ENCODE measurements around the gene KRTAP16-1.

Gene KRTAP16-1

DNA sequence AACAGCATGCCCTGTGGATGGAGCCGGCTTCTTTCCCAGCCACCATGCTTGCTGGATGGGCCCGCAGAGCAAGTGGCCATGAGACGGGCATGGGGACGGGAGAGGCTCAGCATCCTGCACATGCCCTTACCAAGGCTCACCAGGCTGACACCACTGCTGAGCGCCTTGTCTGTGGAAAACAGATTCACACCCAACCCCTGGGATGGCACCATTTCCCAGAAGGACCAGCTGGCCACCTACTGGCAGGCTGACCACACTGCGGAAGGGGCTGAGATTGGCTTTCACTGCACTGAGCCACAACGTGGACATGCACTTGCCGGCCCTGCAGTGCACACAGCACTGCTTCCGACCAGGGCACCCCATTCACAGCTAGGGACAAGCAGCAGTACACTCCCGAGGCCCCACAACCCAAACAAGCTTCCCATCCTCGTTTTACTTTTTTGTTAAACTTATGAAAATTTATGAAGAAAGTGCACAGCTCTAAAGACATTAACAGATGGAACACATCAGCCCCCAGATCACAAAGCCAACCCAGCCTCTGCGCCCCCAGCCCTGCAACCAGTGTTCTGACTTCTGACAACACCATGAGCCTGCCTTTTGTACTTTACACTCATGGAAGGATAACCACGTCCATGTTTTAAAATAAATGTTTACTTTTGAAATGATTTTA is 20.3 kb upstream of the KRTAP16-1 start:
- DNase-seq (ENCODE audit: low spot score) = no peak

DNA sequence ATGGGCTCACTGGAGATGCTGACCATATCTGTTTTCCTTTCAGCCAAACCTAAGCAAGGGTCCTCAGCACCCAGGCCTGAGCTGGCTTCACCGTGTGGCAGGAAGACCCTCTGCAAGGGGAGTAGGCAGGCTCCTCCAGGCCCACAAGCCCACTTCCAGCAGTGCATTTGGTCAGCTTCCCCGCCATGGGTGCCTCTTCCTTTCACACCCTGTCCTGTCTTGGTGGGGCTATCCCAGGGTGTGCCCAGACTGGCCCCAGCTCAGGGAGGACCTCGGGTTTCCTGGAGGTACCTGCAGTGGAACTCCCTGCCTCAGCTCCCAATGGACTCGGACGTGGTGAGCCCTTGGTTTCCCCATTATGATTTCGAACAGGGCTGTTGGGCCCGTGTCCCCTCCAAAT is 19.1 kb upstream of the KRTAP16-1 start:
- no peak for DNase-seq (ENCODE audit: low spot score)

DNA sequence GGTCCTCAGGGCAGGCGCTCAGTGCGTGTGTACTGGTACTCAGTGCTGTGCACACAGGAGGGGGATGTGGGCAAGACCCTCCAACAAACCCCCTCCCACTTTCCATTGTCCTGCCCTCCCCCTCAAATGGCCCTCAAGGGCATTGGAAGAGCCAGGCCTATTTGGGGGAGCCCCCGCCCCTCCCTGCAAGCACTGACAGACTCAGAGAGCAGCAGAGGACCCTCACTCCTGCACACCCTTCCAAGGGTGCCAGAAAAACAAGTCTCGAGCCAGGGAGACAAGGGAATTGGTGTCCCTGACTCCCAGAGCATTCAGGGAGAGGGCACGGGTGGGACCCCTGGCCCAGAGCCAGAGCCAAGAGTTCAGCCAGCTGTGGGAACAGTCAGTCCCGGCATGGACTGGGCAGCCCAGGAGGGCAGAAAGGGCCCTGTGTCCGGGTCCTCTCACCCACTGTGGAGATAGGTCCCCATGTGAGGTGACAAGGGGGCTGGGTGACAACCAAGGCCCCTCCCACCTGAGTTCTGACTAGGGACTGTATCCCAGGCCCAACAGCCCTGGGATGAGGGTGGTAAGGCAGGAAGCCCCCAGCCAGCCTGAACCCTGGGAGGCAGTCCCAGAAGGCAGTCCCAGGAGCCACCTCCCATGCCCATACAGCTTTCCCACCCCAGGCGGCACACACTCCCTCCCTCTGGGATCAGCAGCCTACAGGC is 18.5 kb upstream of the KRTAP16-1 start:
- DNase-seq (ENCODE audit: low spot score) = no peak

DNA sequence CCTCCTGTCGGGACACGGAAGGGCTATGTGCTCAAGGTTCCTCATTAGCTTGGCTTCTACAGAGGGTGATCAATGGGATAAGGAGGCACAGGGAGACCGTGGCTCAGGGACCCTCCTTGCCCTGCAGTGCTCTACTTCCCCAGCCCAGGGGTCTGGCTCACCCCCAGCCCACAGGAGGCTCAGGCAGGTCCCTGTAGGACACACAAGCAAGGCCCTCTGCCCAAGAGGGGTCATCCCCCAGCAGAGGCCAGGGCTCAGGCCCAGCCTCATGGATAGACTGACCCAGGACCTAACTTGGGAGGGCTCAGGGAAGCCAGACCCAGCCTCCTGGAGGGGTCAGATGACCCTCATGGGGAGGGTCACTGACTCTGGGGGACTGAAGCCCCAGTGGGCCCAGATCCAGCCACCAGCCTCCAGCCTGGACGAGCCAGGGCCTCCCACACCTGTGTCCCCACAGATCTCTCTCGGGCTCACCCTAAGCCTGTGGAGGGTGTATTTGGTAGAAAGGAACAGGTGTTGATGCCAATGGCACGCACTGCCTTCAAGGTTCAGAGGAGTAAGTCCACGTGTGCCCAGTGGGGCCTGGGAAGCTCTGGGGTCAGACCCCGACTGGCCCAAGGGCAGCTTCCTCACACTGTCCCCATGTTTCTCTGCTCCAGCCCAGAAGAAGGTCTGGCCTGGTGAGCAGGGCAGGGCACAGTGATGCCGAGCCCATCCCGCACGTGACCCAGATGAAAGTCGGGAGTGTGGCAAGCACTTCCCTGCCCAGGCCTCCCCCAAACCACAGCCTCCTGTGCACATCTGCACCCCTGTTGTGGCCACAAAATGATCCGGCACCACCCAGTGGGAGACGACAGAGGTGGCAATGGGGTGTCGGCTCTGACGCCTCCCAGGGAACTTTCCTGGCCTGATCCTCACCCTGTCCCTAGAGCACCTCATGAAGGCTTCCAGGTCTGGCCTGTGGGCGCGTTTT is 17.4 kb upstream of the KRTAP16-1 start:
- DNase-seq (ENCODE audit: low spot score) = no peak

DNA sequence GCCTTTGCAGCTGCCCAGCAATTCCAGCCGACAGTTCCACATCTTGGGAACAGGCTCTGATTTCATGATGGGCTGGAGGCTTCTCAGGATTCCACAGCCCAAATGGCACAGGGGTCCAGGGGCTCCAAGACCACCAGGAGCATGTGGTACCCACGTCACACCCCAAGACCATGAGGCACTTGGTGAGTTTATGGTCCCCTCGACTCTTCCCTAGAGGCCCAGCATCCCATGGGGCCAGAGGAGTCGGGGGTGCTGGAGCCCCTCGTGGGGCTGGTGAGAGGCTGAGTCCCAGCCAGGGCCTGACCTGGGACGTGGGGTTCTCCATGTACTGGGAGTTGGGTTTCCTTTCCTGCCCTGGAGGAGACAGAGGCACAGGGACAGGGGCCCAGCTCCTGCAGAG is 16.5 kb upstream of the KRTAP16-1 start:
- no peak for DNase-seq (ENCODE audit: low spot score)

DNA sequence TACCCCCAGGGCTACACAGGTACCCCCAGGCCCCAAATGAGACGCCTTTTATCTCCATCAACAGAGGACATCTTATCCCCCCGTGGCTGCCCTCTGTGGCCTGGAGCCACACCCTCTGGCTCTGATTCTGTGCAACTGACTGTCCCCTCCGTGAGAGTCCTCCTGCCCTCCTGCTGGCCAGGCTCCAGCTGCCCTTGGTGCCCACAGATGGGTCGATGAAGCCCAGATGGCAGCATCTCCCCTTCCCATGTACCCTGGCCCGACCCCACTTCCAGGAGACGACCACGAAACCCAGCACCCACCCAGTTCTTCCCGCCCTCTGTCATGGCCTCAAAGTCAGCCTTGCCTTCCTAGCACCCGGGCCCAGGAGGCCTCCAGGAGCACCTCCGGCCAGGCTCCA is 16.0 kb upstream of the KRTAP16-1 start:
- no peak for DNase-seq (ENCODE audit: low spot score)

DNA sequence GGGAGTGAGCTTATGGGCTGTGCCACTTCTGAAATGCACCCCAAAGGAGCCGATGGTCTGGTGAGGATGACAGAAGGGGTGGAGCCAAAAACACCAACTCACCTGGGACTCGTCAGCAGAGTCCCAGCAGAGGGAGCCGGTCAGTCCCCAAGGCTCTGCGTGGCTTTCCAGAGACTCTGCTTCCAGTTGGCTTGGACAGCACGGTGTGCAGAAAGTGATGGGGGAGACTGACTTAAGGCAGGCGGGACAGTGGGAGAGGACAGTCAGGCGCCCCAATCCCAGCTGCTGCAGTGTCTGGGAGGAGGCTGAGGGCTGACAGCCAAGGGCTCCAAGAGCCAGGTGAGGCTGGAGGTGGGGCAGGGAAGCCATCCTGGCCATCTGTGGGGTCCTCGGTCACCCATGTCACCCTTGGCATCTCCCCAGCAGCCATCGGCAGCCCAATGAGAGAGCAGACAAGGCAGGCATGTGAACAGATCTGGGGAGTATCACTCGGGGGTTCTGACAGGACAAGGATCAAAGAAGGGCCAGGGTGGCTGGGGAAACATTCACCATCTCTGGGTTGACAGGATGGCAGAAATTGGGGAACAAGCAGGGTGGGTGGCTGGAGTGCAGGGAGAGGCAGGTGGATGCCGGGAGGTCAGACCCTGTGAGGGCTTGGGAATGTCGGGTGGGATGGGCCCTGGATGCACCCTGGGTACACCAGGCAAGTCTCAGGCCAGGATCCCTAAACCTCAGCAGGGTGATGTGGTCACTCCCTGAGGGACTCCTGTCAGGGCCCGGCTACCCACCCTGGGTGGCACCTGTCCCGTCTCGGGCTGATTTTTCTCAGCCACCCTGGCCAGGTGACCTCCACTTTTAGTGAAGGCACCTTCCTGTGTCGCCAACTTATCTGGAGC is 15.3 kb upstream of the KRTAP16-1 start:
- no peak for DNase-seq (ENCODE audit: low spot score)

DNA sequence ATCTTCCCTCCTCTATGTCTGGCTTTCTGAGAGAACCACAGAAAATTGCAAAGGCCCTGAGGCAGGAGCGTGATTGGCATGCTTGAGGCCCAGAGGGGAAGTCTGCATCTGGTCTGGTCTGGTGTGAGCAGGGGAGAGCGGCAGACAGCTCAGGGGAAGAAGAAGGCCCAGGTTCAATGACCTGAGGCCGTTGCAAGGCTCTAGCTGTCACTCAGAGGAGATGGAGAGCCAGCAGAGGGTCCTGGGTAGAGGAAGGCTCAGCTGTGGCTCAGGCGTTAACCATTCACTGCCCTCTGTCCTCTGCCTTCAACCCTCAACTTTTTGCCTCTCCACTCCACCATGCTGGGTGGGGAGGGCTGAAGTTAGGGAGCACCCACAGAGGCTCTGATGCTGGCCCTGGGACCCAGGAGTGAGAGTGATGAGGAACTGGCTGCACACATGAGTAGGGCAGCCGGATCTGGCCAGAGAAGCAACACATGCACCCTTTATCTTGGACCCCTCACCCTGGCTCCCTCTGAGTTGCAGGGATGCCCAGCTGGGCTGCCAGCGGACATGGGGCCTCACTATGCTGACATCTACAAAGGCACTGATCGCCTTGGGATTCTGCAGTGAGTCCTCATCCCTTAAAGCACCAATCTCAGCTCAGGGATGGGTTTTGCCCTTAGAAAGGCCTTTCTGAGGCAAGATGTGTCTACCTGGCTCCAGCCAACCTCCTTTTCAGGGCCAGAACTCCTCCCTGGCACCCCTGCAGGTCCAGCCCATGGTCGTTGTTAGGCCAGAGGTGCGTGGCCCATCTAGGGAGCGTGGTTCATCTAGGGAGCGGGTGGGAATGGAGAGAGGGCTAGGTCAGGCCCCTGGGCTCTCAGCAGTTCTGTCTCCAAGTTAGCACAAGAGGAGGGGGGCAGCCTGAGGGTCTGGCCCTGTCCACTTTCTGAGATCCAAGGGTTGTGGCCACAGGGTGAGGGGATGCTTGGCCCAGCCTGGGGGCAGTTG is 14.1 kb upstream of the KRTAP16-1 start:
- no peak for DNase-seq (ENCODE audit: low spot score)

DNA sequence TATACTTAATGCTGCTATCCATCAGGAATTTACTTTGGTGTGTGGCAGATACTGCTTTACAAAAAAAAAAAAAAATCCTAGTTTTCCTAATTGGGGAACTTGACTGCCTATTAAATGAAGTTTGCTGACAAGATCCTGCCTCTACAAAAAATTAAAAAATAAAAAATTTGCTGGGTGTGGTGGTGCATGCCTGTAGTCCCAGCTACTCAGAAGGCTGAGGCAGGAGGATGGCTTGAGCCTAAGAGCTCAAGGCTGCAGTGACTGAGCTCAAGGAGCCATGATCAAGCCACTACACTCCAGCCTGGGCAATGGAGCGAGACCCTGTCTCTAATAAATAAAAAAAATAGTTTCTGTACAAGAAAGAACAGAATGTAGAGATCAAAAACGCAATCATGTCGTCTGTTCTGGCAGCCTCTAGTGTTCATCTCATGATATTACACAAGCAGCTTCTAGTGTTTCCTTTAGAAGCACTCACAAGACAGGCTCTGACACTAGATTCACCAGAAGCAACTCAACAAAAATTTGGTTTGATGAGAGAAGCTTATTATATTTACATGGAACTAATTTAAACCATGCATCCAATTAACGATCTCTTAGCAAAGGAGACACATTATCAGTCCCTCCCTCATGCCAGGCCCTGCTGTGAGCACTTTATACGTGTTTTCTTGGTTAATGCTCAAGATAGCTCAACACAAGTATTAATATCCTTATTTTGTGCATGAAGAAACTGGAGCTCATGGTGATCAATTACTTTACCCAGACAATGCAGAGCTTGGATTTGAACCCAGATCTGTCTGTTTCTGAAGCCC is 13.2 kb upstream of the KRTAP16-1 start:
- no peak for DNase-seq (ENCODE audit: low spot score)

DNA sequence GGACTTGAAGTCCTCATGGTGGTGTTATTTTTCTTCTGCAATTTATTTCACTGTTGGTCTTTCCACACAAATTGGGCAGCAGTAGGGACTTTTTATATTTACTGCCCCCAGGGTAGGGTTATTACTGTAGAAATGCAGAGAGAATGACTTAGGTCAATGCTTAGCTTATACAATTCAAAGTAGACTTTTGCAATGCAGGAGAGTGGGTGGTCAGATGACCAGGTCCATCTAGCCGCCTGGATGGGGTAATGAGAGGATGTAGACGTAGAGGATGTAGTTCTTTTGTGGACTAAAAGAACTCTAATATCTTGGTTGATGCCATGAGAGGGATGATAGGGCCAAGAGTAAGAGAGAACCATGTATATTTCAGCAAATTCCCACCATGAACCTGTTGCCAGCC is 9.1 kb upstream of the KRTAP16-1 start:
- DNase-seq (ENCODE audit: low spot score) = no peak

DNA sequence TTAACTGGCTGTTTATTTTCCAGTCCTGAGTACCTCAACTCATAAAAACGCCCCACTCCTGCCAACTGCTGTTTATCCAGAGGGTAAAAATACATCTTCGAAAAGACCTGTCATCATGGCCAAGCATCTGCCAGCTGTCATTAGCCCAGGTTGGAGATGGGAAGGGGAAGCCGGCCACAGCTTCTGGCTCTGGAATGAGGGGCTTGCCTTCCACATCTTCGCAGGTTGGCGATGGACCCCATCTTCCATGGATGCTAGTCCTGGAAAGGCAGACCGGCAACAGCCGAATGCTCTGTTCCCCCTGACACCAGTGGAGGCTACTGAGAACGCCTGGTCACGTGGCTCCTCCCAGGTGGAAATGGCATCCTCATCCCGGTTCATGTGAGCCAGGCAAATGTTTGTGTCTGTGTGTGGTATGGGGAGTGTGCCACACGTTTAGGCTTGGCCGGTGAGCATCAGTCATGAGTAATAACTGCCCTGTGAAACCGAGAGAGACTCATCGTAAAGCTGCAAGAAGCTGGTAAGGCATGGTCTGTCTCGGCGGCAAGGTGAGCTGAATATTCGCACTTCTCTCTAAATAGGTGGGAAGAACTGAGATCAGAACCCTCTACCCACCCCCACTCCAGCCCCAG is 6.8 kb upstream of the KRTAP16-1 start:
- DNase-seq (ENCODE audit: low spot score) = no peak

DNA sequence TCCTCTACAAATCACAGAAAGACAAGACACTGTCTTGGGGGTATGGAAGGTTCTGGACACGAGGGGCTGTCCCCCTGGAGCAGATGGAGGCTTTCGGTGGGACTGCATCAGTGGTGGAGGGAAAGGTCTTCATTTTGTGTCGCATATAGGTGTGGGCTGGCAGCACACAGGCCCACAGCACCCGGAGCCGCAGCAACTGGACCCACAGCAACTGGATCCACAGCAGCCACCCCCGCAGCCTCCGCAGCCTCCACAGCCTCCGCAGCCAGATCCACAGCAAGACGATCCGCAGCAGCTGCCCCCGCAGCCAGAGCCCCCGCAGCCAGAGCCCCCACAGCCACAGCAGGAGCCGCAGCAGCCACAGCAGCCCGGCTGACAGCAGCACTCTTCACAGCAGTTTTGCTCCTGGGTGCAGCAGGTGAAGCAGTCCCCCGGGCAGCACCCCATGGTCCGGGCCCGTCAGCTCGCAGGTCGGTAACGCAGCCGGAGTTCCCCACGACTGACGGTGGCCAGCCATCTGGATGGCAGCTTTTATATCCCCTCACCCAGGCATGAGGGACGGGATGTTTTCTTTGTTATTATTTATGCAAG is 6.2 kb upstream of the KRTAP16-1 start, which contains the start of gene KRTAP17-1:
KRTAP17-1 (minus strand) TSS at position 507 of the 591 bp plus-strand sequence; CDS start at position 447, 60 bp downstream.
- no peak for DNase-seq (ENCODE audit: low spot score)

DNA sequence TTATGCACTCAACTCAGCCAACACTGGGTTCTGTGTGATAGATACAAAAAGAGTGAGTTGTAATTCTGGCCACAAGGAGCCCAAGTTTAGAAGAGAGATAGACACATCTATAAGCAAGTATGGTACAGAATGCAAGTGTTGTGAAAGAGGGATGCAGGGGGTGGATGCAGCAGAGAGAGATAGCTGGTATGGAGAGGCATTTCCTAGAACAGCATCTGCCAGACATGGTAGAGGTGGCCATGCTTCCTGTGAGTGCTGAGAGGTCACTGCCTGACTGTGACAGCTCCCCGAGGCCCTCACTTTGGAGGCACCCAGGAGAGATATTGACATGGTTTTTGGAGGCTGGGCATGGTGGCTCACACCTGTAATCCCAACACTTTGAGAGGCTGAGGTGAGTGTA is 2.0 kb upstream of the KRTAP16-1 start:
- no peak for DNase-seq (ENCODE audit: low spot score)

DNA sequence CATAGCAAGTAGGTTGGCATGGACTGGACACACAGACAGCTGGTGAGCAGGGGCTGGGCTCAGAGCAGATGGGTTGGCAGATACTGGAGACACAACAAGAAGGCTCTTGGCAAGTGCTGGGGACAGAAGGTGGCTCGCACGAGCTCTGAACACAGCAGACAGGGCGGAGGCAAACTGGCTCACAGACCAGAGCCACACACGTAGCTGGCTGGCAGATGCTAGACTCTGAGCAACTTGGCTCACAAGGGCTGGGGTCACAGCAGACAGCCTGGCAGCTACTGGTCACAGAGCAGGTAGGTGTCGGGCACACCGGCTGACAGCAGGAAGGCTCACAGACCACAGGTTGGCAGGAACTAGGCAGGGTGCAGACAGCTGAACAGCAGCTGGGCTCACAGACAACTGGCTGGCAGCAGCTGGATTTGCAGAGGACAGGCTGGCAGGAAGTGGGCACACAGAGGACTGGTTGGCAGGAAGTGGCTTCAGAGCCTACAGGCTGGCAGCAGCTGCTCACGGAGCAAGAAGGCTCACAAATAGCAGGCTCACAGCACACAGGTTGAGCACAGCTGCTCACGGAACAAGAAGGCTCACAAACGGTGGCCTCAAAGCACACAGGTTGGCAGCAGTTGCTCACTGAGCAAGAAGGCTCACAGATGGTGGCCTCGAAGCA is 725 bp downstream of the KRTAP16-1 start:
- no peak for DNase-seq (ENCODE audit: low spot score)

DNA sequence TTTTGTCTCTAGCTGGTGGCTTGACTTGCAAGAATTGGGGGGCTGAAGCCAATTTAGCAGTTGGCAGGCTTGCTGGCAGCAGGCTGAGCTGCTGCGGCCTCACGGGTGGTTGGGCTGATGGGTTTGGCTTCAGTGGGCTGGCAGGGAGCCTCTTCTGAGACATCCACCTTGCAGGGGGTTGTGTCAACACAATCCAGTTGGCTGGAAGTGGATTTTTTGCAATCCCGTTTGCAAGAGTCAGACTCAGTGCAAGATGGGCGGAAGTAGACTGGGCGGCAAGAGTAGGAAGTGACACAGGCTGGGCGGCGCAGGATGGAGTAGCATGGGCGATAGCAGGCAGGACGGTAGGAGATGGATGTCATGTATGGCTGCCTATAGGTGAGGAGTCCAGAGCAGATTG is 1.5 kb downstream of the KRTAP16-1 start:
- no peak for DNase-seq (ENCODE audit: low spot score)

DNA sequence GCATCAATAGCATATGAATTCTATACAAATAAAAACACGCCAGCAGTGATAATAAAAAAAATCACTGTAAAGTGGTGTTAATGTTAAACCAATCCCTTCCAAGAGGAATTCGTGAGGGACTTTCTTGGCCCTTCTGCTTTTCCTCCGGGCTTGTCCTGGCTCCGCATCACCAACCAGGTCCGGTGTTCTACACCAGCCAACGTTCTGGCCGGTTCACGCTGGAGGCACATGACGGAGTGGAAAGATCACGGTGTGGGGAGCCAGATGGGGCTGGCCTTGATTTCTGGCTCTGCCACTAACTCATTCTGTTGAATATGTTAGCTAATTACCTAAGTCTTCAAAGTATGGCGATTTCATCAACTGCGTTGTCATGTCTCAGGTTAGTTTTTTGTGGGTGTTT is 5.0 kb downstream of the KRTAP16-1 start:
- no peak for DNase-seq (ENCODE audit: low spot score)

DNA sequence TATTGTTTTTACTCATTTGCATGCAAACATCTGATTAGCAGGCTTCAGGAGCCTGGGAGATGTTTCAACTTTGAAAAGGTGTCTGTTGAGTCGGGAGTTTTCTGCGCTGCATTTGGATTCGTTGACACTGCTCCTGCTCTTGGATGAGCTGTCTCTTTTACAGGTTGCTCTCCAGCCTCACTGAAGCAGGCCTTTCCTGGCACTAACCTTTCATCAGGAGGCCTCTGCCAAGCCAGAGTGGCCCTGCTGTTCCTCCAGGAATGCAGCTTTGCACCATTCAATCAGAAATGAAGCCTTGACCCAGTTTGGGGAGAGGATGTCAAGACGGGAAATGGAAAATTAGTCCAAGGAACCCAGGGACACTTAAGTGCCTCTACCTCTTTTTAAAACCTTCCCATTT is 6.1 kb downstream of the KRTAP16-1 start:
- DNase-seq (ENCODE audit: low spot score) = no peak
